GM19397 (cell line): ENCODE results near the gene CDH1.

Source experiments
- ATAC-seq: cut with Tn5 transposase; IDR thresholded peaks from one replicate; pipeline ENCODE4 v1.9.1; 2021; ENCODE audit warnings: mild to moderate bottlenecking, moderate library complexity; ENCODE audit not compliant: unreplicated experiment

Gene CDH1

DNA sequence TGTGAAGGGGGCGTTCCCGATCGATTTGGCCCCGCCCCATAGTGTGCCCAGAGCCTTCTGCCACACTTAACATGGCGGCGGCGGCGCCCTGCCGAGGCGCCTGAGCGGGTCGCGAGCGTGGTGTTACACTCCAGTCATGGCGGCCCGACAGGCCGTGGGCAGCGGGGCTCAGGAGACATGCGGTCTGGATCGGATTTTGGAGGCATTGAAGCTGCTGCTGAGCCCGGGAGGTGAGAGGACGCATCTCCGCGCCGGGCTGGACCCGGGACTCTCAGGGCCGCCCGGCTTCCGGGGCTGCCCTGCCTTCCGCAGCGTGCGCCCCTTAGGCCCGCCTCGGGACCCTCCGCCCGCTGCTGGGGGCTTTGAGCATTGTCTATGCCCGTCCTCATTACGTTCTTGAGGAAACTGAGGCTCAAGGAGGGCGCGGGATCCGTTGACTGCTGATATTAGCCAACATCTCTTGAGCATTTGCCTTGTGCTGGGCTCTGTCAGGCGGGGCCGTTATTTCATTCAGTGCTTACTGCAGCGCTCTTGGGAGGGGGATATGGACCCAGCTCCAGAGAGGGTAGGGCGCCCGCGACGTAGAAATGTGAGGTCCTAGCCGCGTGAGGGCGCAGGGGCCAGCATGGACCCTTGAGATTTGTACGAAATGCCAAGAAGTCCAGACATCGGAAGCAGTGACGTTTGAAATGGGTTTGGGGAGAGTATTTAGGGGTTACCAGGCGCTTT, 106.6 kb downstream of the CDH1 start, which contains the start of gene TANGO6:
Gene TANGO6, plus strand, starts transcription at position 50 of the 729 bp plus-strand sequence. Its CDS starts 87 bp downstream, at position 137.
- ATAC-seq, result peak; percentile 91

GRCh38 chr16:68844211-68844564, 107.1 kb downstream of the CDH1 start:
- ATAC-seq, result no peak

DNA sequence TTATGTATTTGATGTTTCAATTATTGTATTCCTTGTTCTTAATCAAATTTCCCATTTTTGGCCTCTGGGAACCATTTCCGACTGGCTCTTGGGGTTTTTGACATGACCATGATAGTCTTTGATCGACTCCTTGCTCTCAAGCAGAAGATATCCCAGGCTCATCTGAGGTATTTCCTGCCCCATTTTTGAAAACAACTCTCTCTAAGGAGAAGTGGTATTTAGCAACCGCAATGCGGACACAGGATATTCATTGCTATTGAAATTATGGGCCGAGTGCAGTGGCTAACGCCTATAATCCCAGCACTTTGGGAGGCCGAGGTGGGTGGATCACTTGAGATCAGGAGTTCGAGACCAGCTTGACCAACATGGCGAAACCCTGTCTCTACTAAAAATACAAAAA, 111.7 kb downstream of the CDH1 start:
- no peak for ATAC-seq

GRCh38 chr16:68850481-68850880, 113.4 kb downstream of the CDH1 start:
- ATAC-seq, result no peak

GRCh38 chr16:68851601-68852000, 114.5 kb downstream of the CDH1 start:
- ATAC-seq, result no peak

GRCh38 chr16:68857479-68857878, 120.4 kb downstream of the CDH1 start:
- ATAC-seq, result no peak

GRCh38 chr16:68859828-68860227, 122.7 kb downstream of the CDH1 start:
- no peak for ATAC-seq

- ATAC-seq, result no peak
Observed at GRCh38 chr16:68860978-68861892, 124.1 kb downstream of the CDH1 start.

DNA sequence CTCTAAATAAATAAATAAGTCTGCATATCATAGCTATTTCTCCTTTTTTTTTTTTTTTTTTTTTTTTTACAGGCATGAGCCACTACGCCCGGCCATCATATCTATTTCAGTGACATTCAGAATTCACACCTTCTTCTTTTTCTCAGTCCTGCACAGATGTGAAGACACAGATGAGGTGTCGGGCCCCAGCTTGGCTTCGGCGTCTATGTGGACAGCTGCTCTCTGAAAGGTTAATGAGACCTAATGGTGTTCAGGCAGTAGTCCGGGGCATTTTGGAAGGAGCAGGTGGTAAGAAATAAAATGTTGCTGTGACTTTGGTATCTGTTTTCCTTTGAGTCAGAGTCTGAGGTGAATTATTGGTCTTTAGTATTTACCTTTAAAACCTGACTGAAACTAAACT, 129.8 kb downstream of the CDH1 start:
- ATAC-seq, result no peak

GRCh38 chr16:68869492-68870088, 132.5 kb downstream of the CDH1 start:
- no peak for ATAC-seq

- no peak for ATAC-seq
Observed at GRCh38 chr16:68873635-68874471, 136.8 kb downstream of the CDH1 start.

- ATAC-seq, result no peak
Observed at GRCh38 chr16:68875871-68876270, 138.8 kb downstream of the CDH1 start.

- no peak for ATAC-seq
Observed at GRCh38 chr16:68883685-68884084, 146.6 kb downstream of the CDH1 start.

GRCh38 chr16:68884401-68884800, 147.3 kb downstream of the CDH1 start:
- ATAC-seq, result no peak
